ENCODE results near the gene STX19. TPM values are rescaled to one million over a fixed set of nuclear protein-coding genes. Genes with fewer than 3 reads are reported as not detected.
A peak's percentile ranks its signal among the peaks of the same experiment; 100 is the strongest.
"Not testable (repeated sequence)": the region's sequence is repeated elsewhere in the genome, so short reads cannot be mapped to it uniquely, and the experiment has no call there.

STX19 gene
- total RNA-seq, 2 donors from 2014 or later = not detected

DNA sequence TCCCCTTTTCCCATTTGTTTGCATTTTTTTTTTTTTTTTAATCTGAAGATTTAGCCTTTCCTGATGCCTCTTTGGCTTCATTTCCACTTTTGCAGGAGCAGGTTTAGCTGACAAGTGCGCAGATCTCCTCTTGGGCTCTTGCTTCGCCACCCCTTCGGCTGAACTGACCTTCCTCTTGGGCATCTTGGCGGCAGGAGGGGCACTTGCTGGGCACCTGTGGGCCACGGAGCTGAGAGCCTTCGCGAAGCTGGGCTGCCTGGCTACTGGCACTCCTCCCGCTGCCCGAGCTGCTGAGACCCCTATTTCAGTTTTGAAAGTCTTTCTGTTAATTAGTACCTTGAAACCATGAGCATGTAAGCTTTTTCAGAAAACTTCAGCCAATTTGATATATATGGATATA lies 39.6 kb downstream of the STX19 start:
- DNase-seq (ENCODE audit: low spot score) = no peak
- intact Hi-C loops (cut with DNase I) = loop anchor here in 1 of 2 donors (10.0 kb wide), 1 partner anchor 76 kb away; the partner anchor contains the start of genes DHFR2 and NSUN3

DNA sequence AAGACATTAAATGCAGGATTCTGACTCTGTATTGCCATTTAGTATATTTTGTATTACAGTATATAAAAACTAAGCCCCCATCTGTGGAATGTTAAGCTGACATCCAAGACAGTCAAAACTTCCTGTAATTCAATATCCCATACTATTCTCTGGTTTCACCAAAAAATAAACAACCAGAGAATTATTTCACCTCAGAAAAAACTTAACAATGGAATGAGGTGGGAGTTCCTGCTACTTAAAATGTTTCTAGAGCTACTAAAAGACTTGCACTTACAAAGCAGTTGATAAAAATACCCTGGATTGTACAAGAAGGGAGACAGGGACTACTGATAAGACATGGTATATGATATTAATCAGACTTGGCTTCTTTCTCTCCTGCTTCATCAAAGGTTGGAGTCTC lies 40.1 kb downstream of the STX19 start:
- no peak for DNase-seq (ENCODE audit: low spot score)
- intact Hi-C loops (cut with DNase I) = loop anchor here in 1 of 2 donors (10.0 kb wide), 1 partner anchor 77 kb away; the partner anchor contains the start of genes DHFR2 and NSUN3

DNA sequence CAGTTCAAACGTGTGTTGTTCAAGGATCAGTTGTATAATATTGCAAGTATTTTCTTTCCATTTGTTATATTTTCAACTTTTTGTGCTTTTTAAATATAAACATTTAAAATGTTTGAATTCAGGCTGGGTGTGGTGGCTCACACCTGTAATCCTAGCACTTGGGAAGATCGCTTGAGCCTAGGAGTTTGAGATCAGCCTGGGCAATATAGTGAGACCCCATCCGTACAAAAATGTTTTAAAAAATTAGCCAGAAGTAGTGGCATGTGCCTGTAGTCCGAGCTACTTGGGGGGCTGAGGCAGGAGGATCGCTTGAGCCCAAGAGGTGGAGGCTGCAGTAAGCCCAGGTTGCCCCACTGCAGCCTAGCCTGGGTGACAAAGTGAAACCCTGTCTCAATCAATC lies 43.8 kb downstream of the STX19 start:
- no peak for DNase-seq (ENCODE audit: low spot score)
- intact Hi-C loops (cut with DNase I) = loop anchor here in 1 of 2 donors (10.0 kb wide), 1 partner anchor 80 kb away; the partner anchor contains the start of genes DHFR2 and NSUN3

DNA sequence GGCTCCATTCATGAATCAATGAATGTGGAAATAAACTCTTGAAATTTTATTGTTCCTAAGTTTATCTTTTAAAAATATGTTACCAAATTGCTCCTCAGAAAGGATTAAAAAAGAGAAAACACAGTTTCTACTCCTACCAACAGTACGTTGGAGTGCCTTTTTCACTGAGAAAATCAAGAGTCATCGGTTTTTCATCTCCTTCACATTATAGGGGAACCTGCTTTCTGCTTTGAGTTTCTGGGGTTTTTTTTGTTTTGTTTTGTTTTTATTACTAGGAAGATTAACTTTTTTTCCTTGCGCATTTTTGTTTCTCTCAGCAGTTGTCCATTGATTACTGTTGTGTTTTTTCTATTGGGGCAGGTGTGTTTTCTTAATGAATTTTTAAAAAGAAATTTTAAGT lies 45.0 kb downstream of the STX19 start:
- DNase-seq (ENCODE audit: low spot score) = no peak
- intact Hi-C loops (cut with DNase I) = loop anchor here in 1 of 2 donors (10.0 kb wide), 1 partner anchor 81 kb away; the partner anchor contains the start of genes DHFR2 and NSUN3

DNA sequence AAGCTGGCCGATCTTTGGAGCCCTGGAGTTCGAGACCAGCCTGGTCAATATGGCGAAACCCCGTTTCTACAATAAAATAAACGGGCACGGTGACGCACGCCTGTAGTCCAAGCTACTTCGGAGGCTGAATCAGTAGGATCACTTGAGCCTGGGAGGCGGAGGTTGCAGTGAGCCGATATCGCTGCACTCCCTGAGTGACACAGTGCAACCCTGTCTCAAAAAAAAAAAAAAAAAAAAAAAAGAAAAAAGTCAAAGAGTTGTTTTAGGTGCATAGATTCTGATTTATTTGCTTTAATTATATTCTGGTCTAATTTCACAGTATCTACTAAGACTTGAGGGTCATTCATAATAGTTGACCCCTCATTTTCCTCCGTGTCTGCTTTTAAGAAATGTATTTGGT lies 46.7 kb downstream of the STX19 start:
- no peak for DNase-seq (ENCODE audit: low spot score)
- intact Hi-C loops (cut with DNase I) = loop anchor here in 1 of 2 donors (10.0 kb wide), 1 partner anchor 83 kb away; the partner anchor contains the start of genes DHFR2 and NSUN3

DNA sequence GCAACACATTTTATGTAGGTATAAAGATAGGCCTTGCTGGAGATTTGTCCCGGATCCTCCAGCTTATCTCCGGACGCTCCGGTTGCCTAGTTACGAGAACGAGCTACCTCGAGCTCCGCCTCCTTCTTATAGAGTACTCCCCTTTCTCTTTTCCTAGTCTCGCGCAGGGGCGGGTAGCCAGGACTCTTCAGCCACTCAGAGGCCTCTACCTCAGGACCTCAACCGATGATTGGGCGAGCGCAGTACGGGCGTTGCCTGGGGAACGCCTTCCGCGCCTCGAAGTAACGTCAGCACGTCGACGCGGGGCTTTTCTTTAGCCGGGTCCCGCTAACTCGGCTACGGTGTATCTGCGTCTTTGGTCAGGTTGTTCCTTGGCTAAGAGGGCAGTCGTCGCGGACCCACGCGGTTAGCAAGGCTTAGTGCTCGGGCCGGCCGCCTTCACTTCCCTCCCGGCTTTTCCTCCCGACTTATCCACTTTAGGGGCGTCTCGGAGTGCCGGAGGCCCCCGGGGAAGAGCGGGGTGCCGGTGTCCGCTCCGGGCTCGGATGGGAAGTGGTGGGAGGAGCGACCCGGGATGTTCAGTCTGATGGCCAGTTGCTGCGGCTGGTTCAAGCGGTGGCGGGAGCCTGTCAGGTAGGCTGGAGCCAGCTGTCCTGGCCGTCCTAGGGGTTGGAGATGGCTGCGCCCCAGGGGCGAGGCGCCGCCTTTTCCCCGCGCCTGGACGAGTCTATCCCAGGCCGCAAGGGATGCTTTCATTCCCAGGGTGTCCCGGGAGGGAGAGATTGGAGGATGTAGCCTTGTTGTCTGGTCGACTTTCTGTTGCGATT lies 48.3 kb downstream of the STX19 start, which contains the start of gene ARL13B:
Gene ARL13B (plus strand): TSS at position 306 of the 827 bp plus-strand sequence. CDS start 269 bp downstream, at position 575.
- peak; percentile 99 for DNase-seq (ENCODE audit: low spot score)
- intact Hi-C loops (cut with DNase I) = loop anchor here in 1 of 2 donors (10.0 kb wide), 1 partner anchor 85 kb away; the partner anchor contains the start of genes DHFR2 and NSUN3

DNA sequence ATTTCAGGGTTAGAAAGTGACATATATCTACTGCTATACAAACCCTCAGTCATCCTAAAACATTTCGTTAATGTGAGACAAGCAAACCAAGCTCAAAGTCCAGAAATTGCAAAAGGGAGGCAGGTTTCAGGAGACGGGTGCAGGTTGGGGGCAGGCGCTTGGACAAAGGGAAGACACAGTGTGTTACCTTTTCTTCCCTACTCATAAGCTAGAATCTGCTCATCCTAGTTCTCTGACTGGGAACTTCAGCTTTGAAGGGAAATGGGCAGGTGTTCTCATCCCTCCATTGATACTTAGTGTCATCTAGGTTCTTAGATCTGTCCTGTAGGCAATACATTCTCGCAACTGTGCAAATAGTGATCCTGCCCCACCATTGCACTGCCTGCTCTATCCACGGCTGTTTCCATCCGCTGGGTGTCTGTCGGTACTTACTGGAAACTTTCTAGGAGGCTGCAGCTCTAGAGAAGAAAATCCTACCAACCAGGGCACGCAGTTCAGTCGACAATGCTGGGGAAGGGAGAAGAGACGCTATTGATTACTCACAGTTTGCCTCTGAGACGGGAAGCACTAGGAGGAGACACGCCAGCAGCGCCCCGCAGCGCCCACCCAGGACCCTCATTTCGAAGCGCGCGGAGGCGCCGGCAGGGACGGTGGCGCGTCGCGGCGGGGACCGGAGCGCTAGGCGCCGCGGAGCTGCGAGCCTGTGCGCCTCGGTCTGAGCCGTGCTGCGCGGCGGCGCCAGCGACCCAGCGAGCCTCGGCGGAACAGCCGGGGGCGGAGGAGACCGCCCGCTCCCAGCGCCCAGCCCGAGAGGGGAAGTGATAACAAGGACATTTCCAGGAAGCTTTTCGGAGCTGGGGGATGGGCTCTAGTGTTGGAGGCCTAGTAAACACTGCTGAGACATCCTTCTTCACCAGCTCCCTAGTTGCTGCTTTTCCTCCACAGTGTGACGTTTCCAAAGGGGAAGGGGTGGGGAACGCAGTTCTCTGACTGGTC lies 55.0 kb downstream of the STX19 start, which contains the start of gene PROS1:
Gene PROS1 (minus strand): TSS at position 766 of the 996 bp plus-strand sequence. CDS start 147 bp downstream, at position 619.
- peak; percentile 96 for DNase-seq (ENCODE audit: low spot score)
- intact Hi-C loops (cut with DNase I) = no loop called here

DNA sequence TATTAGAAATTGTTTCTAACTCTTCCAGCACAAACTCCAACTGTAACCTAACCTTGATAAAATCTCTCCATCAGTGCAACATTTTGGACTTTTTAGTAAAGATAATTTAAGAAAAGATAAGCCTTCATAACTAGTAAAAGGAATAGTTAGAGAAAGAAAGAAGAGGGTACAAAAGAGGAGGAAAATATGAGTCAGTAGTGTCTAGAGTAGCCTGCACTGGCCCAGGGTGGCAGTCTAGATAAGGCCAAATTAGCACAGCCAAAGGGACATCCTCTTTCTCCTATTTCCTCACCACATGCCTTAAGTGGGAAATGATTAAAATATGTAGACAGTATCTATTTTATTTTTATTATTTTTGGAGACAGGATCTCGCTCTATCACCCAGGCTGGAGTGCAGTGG lies 58.4 kb downstream of the STX19 start:
- no peak for DNase-seq (ENCODE audit: low spot score)
- intact Hi-C loops (cut with DNase I) = no loop called here

DNA sequence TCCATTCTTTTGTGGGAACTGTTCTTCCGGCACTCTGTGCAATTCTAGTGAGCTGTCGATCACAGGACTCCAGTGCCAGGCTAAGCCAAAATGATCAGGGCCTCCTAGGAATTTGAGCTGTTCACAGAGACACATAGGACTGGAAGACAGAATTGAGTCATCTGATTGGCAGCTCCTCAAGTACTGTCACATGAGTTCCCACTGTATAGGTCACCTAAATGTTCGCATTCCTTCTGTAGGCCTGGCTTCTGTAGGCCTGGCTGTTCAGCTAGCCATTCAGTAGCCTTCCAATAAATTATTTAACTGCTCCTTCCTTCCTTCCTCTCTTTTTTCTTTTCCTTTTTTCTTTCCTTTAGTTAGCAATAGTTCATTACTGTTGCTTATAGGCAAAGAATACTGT lies 59.0 kb downstream of the STX19 start:
- intact Hi-C loops (cut with DNase I) = no loop called here
- no peak for DNase-seq (ENCODE audit: low spot score)

DNA sequence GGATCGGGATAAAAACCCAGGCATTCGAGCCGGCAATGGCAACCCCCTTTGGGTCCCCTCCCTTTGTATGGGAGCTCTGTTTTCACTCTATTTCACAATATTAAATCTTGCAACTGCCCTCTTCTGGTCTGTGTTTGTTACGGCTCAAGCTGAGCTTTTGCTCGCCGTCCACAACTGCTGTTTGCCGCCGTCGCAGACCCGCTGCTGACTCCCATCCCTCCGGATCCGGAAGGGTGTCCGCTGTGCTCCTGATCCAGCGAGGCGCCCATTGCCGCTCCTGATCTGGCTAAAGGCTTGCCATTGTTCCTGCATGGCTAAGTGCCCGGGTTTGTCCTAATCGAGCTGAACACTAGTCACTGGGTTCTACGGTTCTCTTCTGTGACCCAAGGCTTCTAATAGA lies 63.3 kb downstream of the STX19 start:
- DNase-seq (ENCODE audit: low spot score); intact Hi-C loops (cut with DNase I): not testable (repeated sequence)

Other genes starting within 250 kb of the STX19 start
- 10 to 100 TPM; 32.9 to 61.4 TPM for gene PROS1, start 54.7 kb downstream of the STX19 start, total RNA-seq
- 10 to 100 TPM; 12.3 to 14.0 TPM for gene ARL13B, start 48.4 kb downstream of the STX19 start, total RNA-seq
- gene DHFR2, start 34.3 kb upstream of the STX19 start, total RNA-seq = 1 to 10 TPM; 5.2 to 7.1 TPM
- gene NSUN3, start 34.5 kb upstream of the STX19 start, total RNA-seq = 10 to 100 TPM; 11.8 to 12.1 TPM

All from posterior vena cava (tissue), 2 donors.